ENCODE measurements around the gene NUPR2.
"Not testable (repeated sequence)": the region's sequence is repeated elsewhere in the genome, so short reads cannot be mapped to it uniquely, and the experiment has no call there.

DNA sequence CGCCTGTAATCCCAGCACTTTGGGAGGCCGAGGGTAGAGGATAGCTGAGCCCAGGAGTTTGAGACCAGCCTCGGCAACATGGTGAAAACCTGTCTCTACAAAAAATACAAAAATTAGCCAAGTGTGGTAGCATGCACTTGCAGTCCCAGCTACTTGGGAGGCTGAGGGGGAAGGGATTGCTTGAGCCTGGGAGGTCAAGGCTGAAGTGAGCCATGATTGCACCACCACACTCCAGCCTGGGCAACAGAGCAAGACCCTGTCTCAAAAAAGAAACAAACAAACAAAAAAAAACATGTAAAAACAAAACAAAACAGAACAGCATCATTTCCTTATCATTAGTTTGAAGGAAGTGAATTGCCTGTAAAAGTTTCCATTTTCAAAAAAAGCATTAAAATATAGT, 4.0 kb downstream of the NUPR2 start:
- TF ChIP-seq EP300 (IDR thresholded peaks at IDR 0.05), result not testable (repeated sequence)
- TF ChIP-seq, protein P1, sequence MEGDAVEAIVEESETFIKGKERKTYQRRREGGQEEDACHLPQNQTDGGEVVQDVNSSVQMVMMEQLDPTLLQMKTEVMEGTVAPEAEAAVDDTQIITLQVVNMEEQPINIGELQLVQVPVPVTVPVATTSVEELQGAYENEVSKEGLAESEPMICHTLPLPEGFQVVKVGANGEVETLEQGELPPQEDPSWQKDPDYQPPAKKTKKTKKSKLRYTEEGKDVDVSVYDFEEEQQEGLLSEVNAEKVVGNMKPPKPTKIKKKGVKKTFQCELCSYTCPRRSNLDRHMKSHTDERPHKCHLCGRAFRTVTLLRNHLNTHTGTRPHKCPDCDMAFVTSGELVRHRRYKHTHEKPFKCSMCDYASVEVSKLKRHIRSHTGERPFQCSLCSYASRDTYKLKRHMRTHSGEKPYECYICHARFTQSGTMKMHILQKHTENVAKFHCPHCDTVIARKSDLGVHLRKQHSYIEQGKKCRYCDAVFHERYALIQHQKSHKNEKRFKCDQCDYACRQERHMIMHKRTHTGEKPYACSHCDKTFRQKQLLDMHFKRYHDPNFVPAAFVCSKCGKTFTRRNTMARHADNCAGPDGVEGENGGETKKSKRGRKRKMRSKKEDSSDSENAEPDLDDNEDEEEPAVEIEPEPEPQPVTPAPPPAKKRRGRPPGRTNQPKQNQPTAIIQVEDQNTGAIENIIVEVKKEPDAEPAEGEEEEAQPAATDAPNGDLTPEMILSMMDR (IDR thresholded peaks at IDR 0.05), result not testable (repeated sequence)

Data from tibial nerve (tissue), 4 donors.